ENCODE results near the gene COL23A1.

COL23A1 gene

DNA sequence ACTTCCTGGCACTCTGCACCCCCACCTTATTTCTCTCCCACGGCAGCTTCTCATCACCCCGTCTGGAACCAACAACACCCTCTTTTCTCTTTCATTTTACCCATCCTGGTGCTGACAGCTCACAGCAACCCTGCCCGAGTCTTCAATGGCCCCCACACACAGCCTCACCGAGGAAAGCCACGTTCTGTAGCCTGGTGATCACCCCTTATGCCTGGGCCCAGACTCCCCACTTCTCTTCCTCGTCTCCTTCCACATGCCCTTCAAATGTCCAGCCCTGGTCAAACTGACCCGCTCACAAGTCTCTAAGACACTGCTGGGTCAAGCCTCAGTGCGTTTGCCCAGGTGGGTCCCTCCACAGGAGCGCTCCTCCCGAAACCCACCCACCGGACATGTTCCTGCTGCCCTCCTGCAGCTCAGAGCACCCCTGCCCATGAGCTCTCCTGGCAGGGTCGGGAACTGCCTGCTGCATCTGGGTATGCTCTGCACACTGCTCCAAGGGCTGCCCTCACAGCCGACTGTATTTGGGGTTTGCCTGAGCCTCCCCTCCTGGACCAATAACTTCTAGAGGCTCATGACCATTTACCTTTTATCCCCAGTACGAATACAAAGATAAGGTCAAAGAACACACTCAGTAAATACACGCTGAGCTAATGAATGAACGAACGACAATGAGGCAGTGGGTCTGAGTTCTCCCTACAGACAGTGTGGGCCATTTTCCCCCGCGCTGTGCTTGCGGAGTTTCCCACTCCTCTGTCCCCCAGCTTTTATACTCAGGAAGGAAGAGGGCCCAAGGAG is 202.9 kb downstream of the COL23A1 start:
- no peak overlapping the region for H2BK15ac ChIP-seq (replicated peaks; ENCODE audit: low read depth)
- H3K27me3 ChIP-seq (ENCODE audit: insufficient read depth, low read length, poor library complexity) = no peaks in the 10 kb centered on the region
- H3K18ac ChIP-seq (ENCODE audit: low read length) = peak overlapping the region; percentile 7
- H2BK120ac ChIP-seq (ENCODE audit: low read depth, low read length) = no peak overlapping the region
- H3K4ac ChIP-seq (ENCODE audit: low read depth, low read length) = no peak overlapping the region
- peak overlapping the region; percentile 27 for H3K9ac ChIP-seq (ENCODE audit: low read length)
- H3K4me1 ChIP-seq (ENCODE audit: control insufficient read depth, low read depth, low read length) = peaks cover 10% of the 10 kb centered on the region
- H3K4me2 ChIP-seq (ENCODE audit: low read length) = no peak overlapping the region
- no peak overlapping the region for H4K8ac ChIP-seq (ENCODE audit: low read depth, low read length)
- H3K79me1 ChIP-seq (ENCODE audit: low read length) = peaks cover 3% of the 10 kb centered on the region
- no peak overlapping the region for H3K27ac ChIP-seq (ENCODE audit: low read depth, low read length)
- H3K56ac ChIP-seq (ENCODE audit: low read length) = no peak overlapping the region
- H3K4me3 ChIP-seq (ENCODE audit: low read length) = no peak overlapping the region
- no peak overlapping the region for H2BK5ac ChIP-seq (ENCODE audit: low read length)
- H3K23ac ChIP-seq (ENCODE audit: low read length) = no peak overlapping the region
- no peak overlapping the region for H4K5ac ChIP-seq (ENCODE audit: low read length)
- H3K79me2 ChIP-seq (ENCODE audit: control insufficient read depth, insufficient read depth, low read length) = no peaks in the 10 kb centered on the region
- H2AK5ac ChIP-seq (ENCODE audit: low read length) = no peak overlapping the region
- DNase-seq = no peak
- whole genome bisulfite sequencing (ENCODE audit: extremely low coverage, insufficient coverage, low lambda C conversion rate) = no CpG with 5 or more reads among the region's 20 CpGs
- no peaks in the 10 kb centered on the region for H3K36me3 ChIP-seq (ENCODE audit: control insufficient read depth, insufficient read depth, low read length)

DNA sequence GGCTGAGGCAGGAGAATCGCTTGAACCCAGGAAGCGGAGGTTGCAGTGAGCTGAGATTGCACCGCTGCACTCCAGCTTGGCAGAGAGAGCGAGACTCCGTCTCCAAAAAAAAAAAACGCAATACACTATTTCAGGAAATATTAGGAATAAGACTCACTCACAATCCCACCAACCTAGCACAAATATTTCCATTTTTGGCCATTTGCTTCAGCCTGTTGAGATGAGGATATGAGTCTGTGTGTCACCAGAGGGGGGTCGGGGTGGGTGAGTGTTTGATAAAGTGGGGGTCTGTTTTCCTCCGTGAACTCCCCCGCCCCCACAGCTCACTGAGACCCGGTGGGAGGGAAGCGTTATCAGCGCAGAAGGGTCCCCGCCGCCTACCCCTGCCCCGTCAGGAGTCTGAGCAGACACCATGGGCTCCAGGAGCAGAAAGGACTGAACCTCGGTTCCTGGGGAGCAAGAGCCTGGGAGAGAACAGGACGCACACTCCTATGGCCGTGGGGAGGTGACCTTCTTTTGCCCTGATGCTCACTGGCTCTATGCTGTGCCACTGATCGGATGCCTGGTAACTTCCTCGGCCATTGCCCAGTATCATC is 203.8 kb downstream of the COL23A1 start:
- Histone ChIP-seq H3K4me2 (ENCODE audit: low read length) (no peak overlapping the region), H3K56ac (ENCODE audit: low read length) (no peak overlapping the region), H3K4me1 (ENCODE audit: control insufficient read depth, low read depth, low read length) (peaks cover 10% of the 10 kb centered on the region), H3K18ac (ENCODE audit: low read length) (no peak overlapping the region), H3K4me3 (ENCODE audit: low read length) (no peak overlapping the region), H4K5ac (ENCODE audit: low read length) (no peak overlapping the region), H3K79me2 (ENCODE audit: control insufficient read depth, insufficient read depth, low read length) (no peaks in the 10 kb centered on the region), H2BK120ac (ENCODE audit: low read depth, low read length) (no peak overlapping the region), H3K4ac (ENCODE audit: low read depth, low read length) (no peak overlapping the region), H3K9ac (ENCODE audit: low read length) (no peak overlapping the region), H3K23ac (ENCODE audit: low read length) (no peak overlapping the region), H3K36me3 (ENCODE audit: control insufficient read depth, insufficient read depth, low read length) (no peaks in the 10 kb centered on the region), H3K79me1 (ENCODE audit: low read length) (peaks cover 3% of the 10 kb centered on the region), H4K8ac (ENCODE audit: low read depth, low read length) (no peak overlapping the region), H3K27me3 (ENCODE audit: insufficient read depth, low read length, poor library complexity) (no peaks in the 10 kb centered on the region), H3K27ac (ENCODE audit: low read depth, low read length) (no peak overlapping the region), H2BK15ac (replicated peaks; ENCODE audit: low read depth) (no peak overlapping the region), H2AK5ac (ENCODE audit: low read length) (no peak overlapping the region), H2BK5ac (ENCODE audit: low read length) (no peak overlapping the region)
- WGBS (ENCODE audit: extremely low coverage, insufficient coverage, low lambda C conversion rate) = no CpG with 5 or more reads among the region's 20 CpGs
- no peak for DNase-seq

DNA sequence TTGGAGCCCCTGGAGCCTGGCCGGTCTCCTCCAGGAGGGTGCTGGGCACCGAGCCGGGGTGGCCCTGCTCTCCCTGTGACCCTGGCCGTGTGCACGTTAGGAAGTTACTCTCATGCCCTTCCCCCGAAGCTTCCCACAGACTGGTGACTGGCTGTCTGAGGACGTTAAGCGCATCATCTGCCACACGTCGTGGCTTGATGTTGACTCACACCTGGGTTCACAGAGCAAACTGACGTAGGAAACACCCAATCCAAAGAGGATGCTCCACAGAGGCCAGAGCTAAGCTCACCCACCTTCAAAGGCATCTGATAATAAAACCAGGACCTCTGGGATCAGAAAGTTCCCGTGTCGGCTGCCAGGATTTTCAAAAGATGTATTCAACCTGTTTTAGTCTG is 204.7 kb downstream of the COL23A1 start:
- Histone ChIP-seq H3K4ac (ENCODE audit: low read depth, low read length) (no peak overlapping the region), H3K27ac (ENCODE audit: low read depth, low read length) (no peak overlapping the region), H4K5ac (ENCODE audit: low read length) (no peak overlapping the region), H3K4me1 (ENCODE audit: control insufficient read depth, low read depth, low read length) (peaks cover 10% of the 10 kb centered on the region), H2BK5ac (ENCODE audit: low read length) (no peak overlapping the region), H3K4me2 (ENCODE audit: low read length) (no peak overlapping the region), H3K36me3 (ENCODE audit: control insufficient read depth, insufficient read depth, low read length) (no peaks in the 10 kb centered on the region), H4K8ac (ENCODE audit: low read depth, low read length) (no peak overlapping the region), H3K27me3 (ENCODE audit: insufficient read depth, low read length, poor library complexity) (no peaks in the 10 kb centered on the region), H3K4me3 (ENCODE audit: low read length) (no peak overlapping the region), H2BK15ac (replicated peaks; ENCODE audit: low read depth) (no peak overlapping the region), H3K79me1 (ENCODE audit: low read length) (peaks cover 3% of the 10 kb centered on the region), H3K18ac (ENCODE audit: low read length) (no peak overlapping the region), H3K9ac (ENCODE audit: low read length) (no peak overlapping the region), H2AK5ac (ENCODE audit: low read length) (no peak overlapping the region), H2BK120ac (ENCODE audit: low read depth, low read length) (no peak overlapping the region), H3K79me2 (ENCODE audit: control insufficient read depth, insufficient read depth, low read length) (no peaks in the 10 kb centered on the region), H3K56ac (ENCODE audit: low read length) (no peak overlapping the region), H3K23ac (ENCODE audit: low read length) (no peak overlapping the region)
- no CpG with 5 or more reads among the region's 13 CpGs for WGBS (ENCODE audit: extremely low coverage, insufficient coverage, low lambda C conversion rate)
- peak; percentile 39 for DNase-seq

DNA sequence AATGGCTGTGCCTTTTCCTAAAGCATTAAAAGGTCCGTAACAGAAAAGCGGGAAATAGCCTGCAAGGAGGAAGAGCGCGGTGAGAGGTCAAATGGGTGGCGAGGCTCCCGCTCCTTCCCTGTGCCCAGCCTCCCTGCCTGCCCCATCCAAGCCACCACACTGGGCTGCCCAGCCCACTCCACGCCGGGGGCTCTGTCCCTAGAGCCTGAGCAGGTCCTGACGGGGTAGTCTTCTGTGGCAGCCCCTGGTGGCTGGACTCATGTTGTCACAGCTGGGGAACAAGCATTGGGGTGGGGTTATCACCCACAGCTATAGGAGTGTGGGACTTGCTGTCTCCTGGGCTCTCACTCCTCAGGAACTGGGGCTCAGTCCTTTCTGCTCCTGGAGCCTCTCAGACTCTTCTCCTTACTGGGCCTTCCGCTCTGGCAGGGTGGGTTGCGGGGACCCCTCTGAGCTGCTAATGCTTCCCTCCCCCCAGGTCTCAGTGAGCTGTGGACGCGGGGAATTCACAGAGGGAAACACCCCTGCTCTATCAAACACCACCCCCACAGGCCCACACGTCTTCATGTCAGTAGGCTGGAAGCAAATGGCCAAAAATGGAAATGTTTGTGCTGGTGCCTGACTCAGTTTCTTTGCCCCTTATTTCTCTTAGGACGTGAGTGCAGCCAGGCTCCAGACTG is 205.2 kb downstream of the COL23A1 start:
- Histone ChIP-seq H3K79me2 (ENCODE audit: control insufficient read depth, insufficient read depth, low read length) (no peaks in the 10 kb centered on the region), H2BK15ac (replicated peaks; ENCODE audit: low read depth) (no peak overlapping the region), H3K56ac (ENCODE audit: low read length) (no peak overlapping the region), H3K79me1 (ENCODE audit: low read length) (peaks cover 3% of the 10 kb centered on the region), H3K18ac (ENCODE audit: low read length) (no peak overlapping the region), H4K8ac (ENCODE audit: low read depth, low read length) (no peak overlapping the region), H3K4ac (ENCODE audit: low read depth, low read length) (no peak overlapping the region), H3K9ac (ENCODE audit: low read length) (no peak overlapping the region), H4K5ac (ENCODE audit: low read length) (no peak overlapping the region), H3K4me1 (ENCODE audit: control insufficient read depth, low read depth, low read length) (peaks cover 10% of the 10 kb centered on the region), H3K4me2 (ENCODE audit: low read length) (no peak overlapping the region), H3K4me3 (ENCODE audit: low read length) (no peak overlapping the region), H3K23ac (ENCODE audit: low read length) (no peak overlapping the region), H2BK120ac (ENCODE audit: low read depth, low read length) (no peak overlapping the region), H3K27me3 (ENCODE audit: insufficient read depth, low read length, poor library complexity) (no peaks in the 10 kb centered on the region), H2BK5ac (ENCODE audit: low read length) (no peak overlapping the region), H3K27ac (ENCODE audit: low read depth, low read length) (no peak overlapping the region), H2AK5ac (ENCODE audit: low read length) (no peak overlapping the region), H3K36me3 (ENCODE audit: control insufficient read depth, insufficient read depth, low read length) (no peaks in the 10 kb centered on the region)
- no peak for DNase-seq
- WGBS (ENCODE audit: extremely low coverage, insufficient coverage, low lambda C conversion rate) = no CpG with 5 or more reads among the region's 15 CpGs

DNA sequence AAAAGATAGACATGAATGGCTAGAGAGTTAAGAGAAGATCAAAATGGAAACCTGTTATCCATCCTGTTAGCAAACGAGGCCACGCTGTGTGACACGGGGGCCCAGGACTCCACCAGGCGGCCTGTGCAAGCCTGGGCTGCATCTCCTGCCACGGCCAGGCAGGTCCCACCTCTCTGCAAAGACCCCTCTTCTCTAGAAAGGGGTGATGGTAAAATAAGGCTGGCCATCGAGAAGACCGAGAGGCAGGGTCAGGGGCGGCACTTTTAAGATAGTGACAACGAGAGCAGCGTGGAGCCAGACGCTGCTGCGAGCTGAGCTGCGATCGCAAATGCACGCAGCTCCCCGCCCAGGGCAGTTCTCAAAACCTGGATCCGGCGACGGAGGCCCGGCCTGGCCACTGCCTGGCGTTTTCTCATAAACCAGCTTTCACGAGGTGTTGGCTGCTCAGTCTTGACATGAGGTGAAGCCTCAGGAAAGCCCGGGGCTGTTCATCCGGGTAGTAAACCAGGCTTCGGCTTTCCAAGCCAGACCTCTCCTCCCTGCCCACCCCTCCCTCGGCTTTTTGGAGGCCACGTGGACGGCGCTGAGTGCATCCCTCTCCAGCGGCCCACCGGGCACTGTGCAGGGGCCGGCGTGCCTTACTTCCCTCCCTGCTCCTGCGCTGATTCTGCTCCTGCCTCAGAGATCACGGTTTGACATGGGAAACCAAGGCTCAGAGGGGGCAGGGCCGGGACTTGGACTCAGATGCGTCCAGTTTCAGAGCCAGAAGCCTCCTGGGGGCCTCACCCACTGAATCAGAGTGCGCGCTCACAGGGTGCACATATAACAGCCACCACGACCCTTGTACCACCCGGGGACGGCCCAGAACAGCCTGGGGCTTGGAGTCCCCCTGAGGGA is 206.0 kb downstream of the COL23A1 start:
- no peak for DNase-seq
- Histone ChIP-seq H3K36me3 (ENCODE audit: control insufficient read depth, insufficient read depth, low read length) (no peaks in the 10 kb centered on the region), H3K27ac (ENCODE audit: low read depth, low read length) (no peak overlapping the region), H4K5ac (ENCODE audit: low read length) (no peak overlapping the region), H3K27me3 (ENCODE audit: insufficient read depth, low read length, poor library complexity) (no peaks in the 10 kb centered on the region), H3K23ac (ENCODE audit: low read length) (no peak overlapping the region), H2BK5ac (ENCODE audit: low read length) (no peak overlapping the region), H3K4me3 (ENCODE audit: low read length) (no peak overlapping the region), H2BK15ac (replicated peaks; ENCODE audit: low read depth) (no peak overlapping the region), H3K18ac (ENCODE audit: low read length) (peak overlapping the region; percentile 6), H3K4me2 (ENCODE audit: low read length) (no peak overlapping the region), H3K79me1 (ENCODE audit: low read length) (peaks cover 2% of the 10 kb centered on the region), H3K4me1 (ENCODE audit: control insufficient read depth, low read depth, low read length) (peaks cover 10% of the 10 kb centered on the region), H3K56ac (ENCODE audit: low read length) (no peak overlapping the region), H4K8ac (ENCODE audit: low read depth, low read length) (no peak overlapping the region), H2BK120ac (ENCODE audit: low read depth, low read length) (no peak overlapping the region), H3K4ac (ENCODE audit: low read depth, low read length) (no peak overlapping the region), H3K79me2 (ENCODE audit: control insufficient read depth, insufficient read depth, low read length) (no peaks in the 10 kb centered on the region), H2AK5ac (ENCODE audit: low read length) (no peak overlapping the region), H3K9ac (ENCODE audit: low read length) (no peak overlapping the region)
- no CpG with 5 or more reads among the region's 42 CpGs for WGBS (ENCODE audit: extremely low coverage, insufficient coverage, low lambda C conversion rate)

All from mesendoderm (in vitro differentiated cells).